Hippocampal formation (tissue), 2 donors: ENCODE measurements around the gene NOC2L.

ENCODE experiments used
- DNase-seq, 2 donors: peaks; one replicate each; lab custom pipeline; 2025; lab: John Stamatoyannopoulos, UW

The NOC2L gene

GRCh38 chr1:916173-917075, 42.6 kb downstream of the NOC2L start:
- DNase-seq = no peak

GRCh38 chr1:915295-916172, 43.5 kb downstream of the NOC2L start:
- no peak for DNase-seq

GRCh38 chr1:914891-915280, 44.2 kb downstream of the NOC2L start:
- DNase-seq = no peak

GRCh38 chr1:914131-914890, 44.7 kb downstream of the NOC2L start:
- no peak for DNase-seq

- no peak for DNase-seq
Observed at GRCh38 chr1:913491-914130, 45.4 kb downstream of the NOC2L start.

- DNase-seq = no peak
Observed at GRCh38 chr1:912740-913301, 46.2 kb downstream of the NOC2L start.

- DNase-seq = no peak
Observed at GRCh38 chr1:911875-912739, 46.9 kb downstream of the NOC2L start.

GRCh38 chr1:910881-911721, 48.0 kb downstream of the NOC2L start:
- no peak for DNase-seq

GRCh38 chr1:910311-910880, 48.7 kb downstream of the NOC2L start:
- no peak for DNase-seq

GRCh38 chr1:909861-910310, 49.2 kb downstream of the NOC2L start:
- no peak for DNase-seq

- no peak for DNase-seq
Observed at GRCh38 chr1:908661-909060, 50.4 kb downstream of the NOC2L start.

GRCh38 chr1:907611-908451, 51.2 kb downstream of the NOC2L start:
- no peak for DNase-seq

GRCh38 chr1:906600-907420, 52.2 kb downstream of the NOC2L start:
- DNase-seq = no peak

- DNase-seq = no peak
Observed at GRCh38 chr1:905811-906599, 53.1 kb downstream of the NOC2L start.

- no peak for DNase-seq
Observed at GRCh38 chr1:905071-905749, 53.8 kb downstream of the NOC2L start.
